ENCODE data around the gene YDJC. TPM values are rescaled to one million over a fixed set of nuclear protein-coding genes. Genes with fewer than 3 reads are reported as not detected.

YDJC gene
- total and polyA plus RNA-seq, 2 of the 8 experiments (the other 6 are each of a cell fraction or from before 2014, with no cell fraction given): 36.7 to 45.2 TPM

DNA sequence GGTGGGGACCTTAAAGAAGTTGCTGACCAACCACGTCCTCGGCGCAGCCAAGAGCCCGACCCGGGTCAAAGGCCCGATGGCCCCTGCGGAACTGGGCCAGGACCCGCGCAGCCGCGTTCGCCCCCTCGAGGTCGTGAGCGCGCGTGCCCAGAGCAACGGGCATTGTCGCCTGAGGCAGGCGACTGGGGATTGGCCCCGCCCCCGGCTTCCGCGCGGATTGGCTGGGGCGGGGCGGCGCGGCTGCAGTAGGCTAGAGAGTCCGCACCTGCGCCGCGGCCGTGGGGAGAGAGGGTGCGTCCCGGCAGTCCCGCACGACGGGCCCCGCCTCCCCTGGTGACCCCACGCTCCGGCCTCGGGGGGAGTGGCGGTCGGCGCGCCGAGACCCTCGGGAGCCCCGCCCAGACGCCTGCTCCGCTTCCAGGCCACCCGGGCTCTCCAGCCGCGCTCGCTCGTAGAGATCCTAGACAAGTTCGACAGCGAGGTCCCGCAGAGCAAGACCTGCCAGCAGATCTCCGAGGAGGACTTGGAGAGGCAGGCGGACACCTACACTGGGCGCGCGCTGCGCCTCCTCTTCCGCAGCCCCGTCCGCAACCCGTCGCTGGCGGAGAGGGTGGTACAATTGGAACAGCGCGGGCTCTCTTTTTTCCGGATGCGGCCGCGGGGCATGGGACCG, 27.7 kb upstream of the YDJC start (continued):
- no peak for TF ChIP-seq JUND (IDR thresholded peaks at IDR 0.05; ENCODE audit: low read length)
- TF ChIP-seq TAF7 (optimal IDR thresholded peaks at IDR 0.05; ENCODE audit: borderline replicate concordance, low read depth, low read length): no peak
- TF ChIP-seq SRF (IDR thresholded peaks at IDR 0.05; ENCODE audit: low read depth, low read length): no peak
- no peak for TF ChIP-seq CHD1 (IDR thresholded peaks at IDR 0.05; ENCODE audit: low read depth, low read length)
- TF ChIP-seq SP4 (IDR thresholded peaks at IDR 0.05; ENCODE audit: low read length): no peak; the same call in 1 of the 2 replicates
- peak in 1 of 2 experiments; percentile 80; a peak in 2 of 3 replicates for TF ChIP-seq POLR2A (IDR thresholded peaks at IDR 0.05; ENCODE audit: control extremely low read depth in 1 of 2, low read depth in 2 of 2, low read length in 2 of 2)
- peak; percentile 41; the same call in 1 of the 2 replicates for TF ChIP-seq SUZ12 (IDR thresholded peaks at IDR 0.05; ENCODE audit: low read length)
- no peak for TF ChIP-seq ATF3 (IDR thresholded peaks at IDR 0.05; ENCODE audit: insufficient read depth, low read depth, low read length)
- TF ChIP-seq HDAC2 (IDR thresholded peaks at IDR 0.05; ENCODE audit: borderline replicate concordance in 1 of 2, low read depth in 2 of 2, low read length in 2 of 2): peak; percentile 47 to 96; a peak in 3 of 4 replicates
- no peak; the same call in 1 of the 2 replicates for TF ChIP-seq KDM1A (IDR thresholded peaks at IDR 0.05; ENCODE audit: borderline replicate concordance, low read length)
- no peak; the same call in 1 of the 2 replicates for TF ChIP-seq CREB1 (IDR thresholded peaks at IDR 0.05)
- no peak for TF ChIP-seq SP1 (IDR thresholded peaks at IDR 0.05; ENCODE audit: low read depth, low read length)
- TF ChIP-seq EP300 (IDR thresholded peaks at IDR 0.05; ENCODE audit: borderline replicate concordance in 1 of 2, low read depth in 2 of 2, low read length in 2 of 2): no peak
- TF ChIP-seq SIRT6 (IDR thresholded peaks at IDR 0.05; ENCODE audit: low read length): no peak
- TF ChIP-seq E2F6 (IDR thresholded peaks at IDR 0.05): no peak
- peak; percentile 48; the same call in 1 of the 2 replicates for TF ChIP-seq MAX (IDR thresholded peaks at IDR 0.05)
- no peak for TF ChIP-seq CBX8 (IDR thresholded peaks at IDR 0.05; ENCODE audit: borderline replicate concordance, low read depth, low read length)
- TF ChIP-seq EGR1 (IDR thresholded peaks at IDR 0.05; ENCODE audit: borderline replicate concordance, low read depth, low read length): no peak
- TF ChIP-seq, protein P1, sequence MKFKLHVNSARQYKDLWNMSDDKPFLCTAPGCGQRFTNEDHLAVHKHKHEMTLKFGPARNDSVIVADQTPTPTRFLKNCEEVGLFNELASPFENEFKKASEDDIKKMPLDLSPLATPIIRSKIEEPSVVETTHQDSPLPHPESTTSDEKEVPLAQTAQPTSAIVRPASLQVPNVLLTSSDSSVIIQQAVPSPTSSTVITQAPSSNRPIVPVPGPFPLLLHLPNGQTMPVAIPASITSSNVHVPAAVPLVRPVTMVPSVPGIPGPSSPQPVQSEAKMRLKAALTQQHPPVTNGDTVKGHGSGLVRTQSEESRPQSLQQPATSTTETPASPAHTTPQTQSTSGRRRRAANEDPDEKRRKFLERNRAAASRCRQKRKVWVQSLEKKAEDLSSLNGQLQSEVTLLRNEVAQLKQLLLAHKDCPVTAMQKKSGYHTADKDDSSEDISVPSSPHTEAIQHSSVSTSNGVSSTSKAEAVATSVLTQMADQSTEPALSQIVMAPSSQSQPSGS (IDR thresholded peaks at IDR 0.05; ENCODE audit: low read length): no peak
- no peak for TF ChIP-seq SP2 (IDR thresholded peaks at IDR 0.05; ENCODE audit: low read length)
- no peak for TF ChIP-seq JUN (IDR thresholded peaks at IDR 0.05; ENCODE audit: low read depth, low read length)
- TF ChIP-seq CBX5 (IDR thresholded peaks at IDR 0.05; ENCODE audit: low read depth, low read length): no peak

Measured in H1 (cell line).